ENCODE results near the gene FOLR2.

Gene FOLR2

DNA sequence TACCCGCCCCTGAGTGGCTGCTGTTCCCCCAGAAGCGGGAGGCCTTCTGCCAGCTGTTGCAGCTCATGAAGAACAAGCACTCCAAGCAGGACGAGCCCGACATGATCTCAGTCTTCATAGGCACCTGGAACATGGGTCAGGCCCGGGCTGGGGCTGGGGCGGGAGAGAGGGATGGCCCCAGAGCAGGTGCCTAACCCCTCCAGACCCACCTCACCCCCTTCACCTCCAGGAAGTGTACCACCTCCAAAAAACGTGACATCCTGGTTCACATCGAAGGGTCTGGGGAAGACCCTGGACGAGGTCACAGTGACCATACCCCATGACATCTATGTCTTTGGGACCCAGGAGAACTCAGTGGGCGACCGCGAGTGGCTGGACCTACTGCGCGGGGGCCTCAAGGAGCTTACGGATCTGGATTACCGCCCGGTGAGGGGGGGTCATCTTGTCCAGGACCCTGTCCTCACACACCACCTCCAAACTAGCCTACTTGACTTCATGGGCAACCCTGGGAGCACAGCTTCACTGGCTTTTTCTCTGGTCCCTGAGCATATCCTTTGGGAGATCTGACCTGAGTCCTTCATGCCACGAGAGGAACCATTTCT lies 14.3 kb downstream of the FOLR2 start:
- no peak for DNase-seq

GRCh38 chr11:72231396-72232259 lies 15.0 kb downstream of the FOLR2 start:
- DNase-seq: no peak

- DNase-seq: no peak
Observed at GRCh38 chr11:72232260-72233055, 15.9 kb downstream of the FOLR2 start.

DNA sequence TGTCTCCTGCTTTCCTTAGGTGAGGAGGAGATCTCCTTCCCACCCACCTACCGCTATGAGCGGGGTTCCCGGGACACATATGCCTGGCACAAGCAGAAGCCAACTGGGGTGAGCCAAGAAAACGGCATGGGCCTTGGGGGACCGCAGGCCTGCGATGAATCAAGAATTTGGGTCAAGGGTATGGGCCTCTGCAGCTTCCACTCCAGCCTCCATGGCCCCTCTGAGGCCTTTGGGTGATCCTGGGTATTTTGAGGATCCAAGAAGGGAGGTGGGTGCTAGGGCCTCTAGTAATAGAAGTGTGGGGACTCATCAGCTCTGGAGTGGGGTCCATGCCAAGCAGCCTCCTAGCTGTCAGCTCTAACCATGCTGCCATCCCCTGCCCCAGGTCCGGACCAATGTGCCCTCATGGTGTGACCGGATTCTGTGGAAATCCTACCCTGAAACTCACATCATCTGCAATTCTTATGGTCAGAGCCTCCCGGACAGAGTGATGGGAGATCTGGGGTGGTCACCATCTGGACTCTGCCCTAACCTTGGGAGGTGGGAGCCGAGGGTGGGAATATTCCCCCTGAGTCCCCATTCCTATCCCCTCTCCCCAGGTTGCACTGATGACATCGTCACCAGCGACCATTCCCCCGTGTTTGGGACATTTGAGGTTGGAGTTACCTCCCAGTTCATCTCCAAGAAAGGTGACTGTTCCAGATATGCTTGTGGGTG lies 16.6 kb downstream of the FOLR2 start:
- DNase-seq: no peak

GRCh38 chr11:72233773-72234513 lies 17.3 kb downstream of the FOLR2 start:
- no peak for DNase-seq

GRCh38 chr11:72234514-72234830 lies 17.9 kb downstream of the FOLR2 start:
- DNase-seq: no peak

DNA sequence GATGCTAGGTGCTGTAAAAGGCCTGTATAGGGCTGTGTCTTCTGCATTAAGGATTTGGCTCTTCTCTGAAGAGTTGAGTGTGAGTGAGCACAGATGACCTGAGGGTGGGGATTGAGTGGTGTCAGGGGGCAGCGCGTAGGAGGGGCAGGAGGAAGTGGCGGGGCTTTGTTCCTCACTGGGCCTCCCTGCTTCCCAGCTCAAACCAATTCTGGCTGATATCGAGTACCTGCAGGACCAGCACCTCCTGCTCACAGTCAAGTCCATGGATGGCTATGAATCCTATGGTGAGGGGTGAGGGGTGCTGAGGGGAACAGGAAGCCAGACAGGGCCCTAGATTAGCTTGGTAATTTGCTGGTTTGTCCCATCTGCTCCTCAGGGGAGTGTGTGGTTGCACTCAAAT lies 18.3 kb downstream of the FOLR2 start:
- DNase-seq: no peak

- DNase-seq: no peak
Observed at GRCh38 chr11:72235351-72236057, 18.9 kb downstream of the FOLR2 start.

DNA sequence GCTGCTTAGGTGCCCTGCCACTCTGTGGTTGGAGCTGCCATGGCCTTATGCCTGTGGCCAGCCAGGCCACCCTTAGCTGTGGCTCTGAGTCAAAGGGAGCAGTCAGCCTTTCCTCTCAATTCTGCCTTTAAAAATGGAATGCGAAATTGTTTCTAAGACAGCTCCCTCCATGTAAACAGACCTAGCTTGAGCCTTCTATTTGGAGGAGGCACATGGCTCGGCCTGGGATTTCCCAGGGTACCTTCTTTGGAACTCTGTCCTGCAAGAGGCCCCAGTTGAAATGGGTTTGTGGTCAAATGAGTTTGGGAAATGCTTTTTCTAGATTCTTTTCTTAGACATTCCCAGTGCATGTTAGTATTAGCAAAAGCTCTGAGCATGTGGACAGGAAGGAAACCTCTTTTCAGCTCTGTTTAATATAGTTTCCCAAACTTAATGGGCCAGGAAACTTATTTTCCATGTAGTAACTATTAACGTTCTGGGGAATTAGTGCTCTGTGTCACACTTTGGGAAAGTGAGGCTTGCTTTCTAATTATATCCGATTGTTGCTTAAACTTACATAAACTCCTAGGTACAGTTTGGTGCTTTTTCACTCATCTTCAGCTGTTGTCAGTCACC lies 19.6 kb downstream of the FOLR2 start:
- DNase-seq: no peak

GRCh38 chr11:72236774-72237111 lies 20.1 kb downstream of the FOLR2 start:
- no peak for DNase-seq

- DNase-seq: no peak
Observed at GRCh38 chr11:72237112-72237931, 20.7 kb downstream of the FOLR2 start.

GRCh38 chr11:72238040-72238450 lies 21.5 kb downstream of the FOLR2 start:
- DNase-seq: peak; percentile 47

GRCh38 chr11:72238492-72239312 lies 22.1 kb downstream of the FOLR2 start:
- no peak for DNase-seq

GRCh38 chr11:72239313-72239848 lies 22.8 kb downstream of the FOLR2 start:
- peak; percentile 31 for DNase-seq

DNA sequence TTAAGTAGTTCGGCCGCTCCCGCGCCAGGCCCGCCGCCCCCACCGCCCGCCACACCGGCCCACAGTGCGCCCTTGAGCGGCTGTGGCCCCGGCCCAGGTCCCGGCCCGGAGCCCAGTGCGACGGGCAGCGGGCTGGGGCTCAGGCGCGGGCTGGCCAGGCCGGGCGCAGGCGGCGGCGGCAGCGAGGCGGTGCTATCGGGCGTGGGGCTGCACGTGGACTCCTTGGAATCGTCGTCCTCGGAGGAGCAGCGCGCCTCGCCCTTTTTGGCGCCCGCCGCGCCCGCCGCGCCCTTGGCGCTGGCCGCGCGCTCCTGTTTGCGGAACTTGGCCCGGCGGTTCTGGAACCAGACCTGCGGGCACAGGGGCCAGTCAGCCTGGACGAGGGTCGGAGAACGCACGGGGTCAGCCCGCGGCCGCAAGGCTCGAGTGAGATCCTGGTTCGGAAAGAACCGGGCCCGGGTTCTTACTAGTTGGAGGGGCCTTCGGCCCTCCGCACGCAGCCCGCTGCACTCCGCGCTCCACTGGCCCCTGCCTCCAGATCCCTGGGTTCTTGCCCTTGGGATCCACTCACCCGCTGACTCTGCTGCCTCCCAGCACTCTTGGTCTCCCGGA lies 23.4 kb downstream of the FOLR2 start:
- no peak for DNase-seq

DNA sequence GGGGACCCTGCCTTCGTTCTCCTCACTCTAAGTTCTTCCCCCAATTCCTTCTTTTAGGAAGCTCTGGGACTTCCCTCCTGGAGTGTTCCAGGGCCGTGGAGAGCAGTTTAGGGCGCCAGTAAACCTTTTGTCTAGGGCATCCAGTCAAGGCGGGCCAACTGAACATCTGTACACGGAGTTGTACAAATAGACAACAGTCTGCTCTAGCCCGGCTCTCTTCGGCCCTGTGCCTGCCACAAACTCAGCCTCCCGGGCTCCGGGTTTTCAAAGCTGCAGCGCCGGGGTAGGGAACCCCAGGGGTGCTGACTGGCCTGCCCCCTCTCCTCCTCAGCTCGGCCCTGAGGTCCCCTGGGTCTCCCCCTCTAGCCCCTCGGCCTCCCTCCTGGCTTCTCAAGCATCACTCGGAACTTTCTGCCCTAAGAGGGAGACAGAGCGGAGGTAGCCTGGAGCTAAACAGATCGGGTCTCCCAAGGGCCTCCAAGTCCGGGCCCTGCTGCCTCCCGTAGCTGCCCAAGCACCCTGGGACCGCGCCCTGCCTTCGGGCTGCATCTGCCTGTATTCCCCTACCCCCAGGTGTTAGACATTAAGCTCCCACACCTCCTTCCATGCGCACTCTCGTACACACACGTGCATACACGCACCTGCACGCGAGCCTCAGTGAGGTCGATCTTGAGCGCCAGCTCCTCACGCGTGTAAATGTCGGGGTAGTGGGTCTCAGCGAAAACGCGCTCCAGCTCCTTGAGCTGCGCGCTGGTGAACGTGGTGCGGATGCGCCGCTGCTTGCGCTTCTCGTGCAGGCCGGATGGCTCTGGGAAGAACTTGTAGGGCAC lies 24.1 kb downstream of the FOLR2 start:
- DNase-seq: no peak

DNA sequence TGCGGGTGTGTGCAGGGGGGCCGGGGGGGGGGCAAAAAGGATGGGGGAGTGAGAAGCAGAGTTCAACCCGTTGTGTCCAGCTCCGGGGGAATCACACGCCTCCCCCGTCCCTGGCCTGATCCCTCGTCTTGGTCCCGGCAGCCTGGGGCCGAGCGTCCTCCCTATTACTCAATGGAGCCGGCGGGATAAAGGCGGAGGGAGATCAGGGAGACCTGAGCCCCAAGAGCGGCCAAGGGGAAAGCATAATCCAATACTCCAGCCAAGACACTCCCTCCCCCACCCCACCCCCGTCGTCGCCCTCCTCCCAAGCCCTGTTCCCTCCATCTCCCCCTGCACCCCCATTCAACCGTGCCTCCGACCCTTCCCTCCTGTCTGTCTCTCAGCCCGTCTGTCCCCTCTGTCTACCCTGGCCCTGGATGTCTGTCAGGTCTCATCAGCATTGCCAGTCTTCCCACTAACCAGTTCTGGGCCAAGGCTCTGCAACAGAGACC lies 24.7 kb downstream of the FOLR2 start:
- DNase-seq: no peak

DNA sequence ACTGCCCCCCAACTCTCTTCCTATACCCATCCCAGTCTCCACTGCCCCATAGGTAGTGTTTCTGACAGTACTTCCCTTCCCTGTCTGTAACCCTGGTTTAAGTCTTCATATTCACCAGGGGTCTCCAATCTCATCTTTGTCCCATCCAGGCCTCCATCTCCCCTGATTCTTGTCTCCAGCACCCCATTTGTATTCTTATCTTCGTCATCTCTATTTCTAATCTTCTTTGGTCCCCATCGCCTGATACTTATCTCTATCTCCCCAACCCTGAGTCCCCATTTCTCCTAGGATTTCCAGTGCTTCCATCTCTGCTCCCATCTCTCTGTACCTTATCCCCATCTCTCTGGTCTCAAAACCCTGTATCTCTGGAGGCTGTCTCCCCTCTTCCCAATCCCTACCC lies 25.5 kb downstream of the FOLR2 start:
- DNase-seq: no peak

Measured in NCI-H510A (cell line).